GM12878 (cell line): ENCODE measurements around the gene COMT.

ENCODE experiments used
- BMI1 ChIP-seq: fragments of 450-650 bp; IDR thresholded peaks from 2 replicates; pipeline ENCODE4 v1.6.1; 2016; ENCODE audit warnings: mild to moderate bottlenecking, moderate library complexity, borderline replicate concordance
- ELK1 ChIP-seq: IDR thresholded peaks from 2 replicates; pipeline ENCODE4 v1.6.1; 2012; ENCODE audit warnings: low read depth, low read length, improper control_type of control experiment
- EZH2 ChIP-seq: IDR thresholded peaks from 2 replicates; pipeline ENCODE4 v1.6.1; 2012; ENCODE audit warnings: low read depth, mild to moderate bottlenecking, control low read depth, inconsistent platforms, low read length, borderline replicate concordance; ENCODE audit not compliant: control insufficient read depth
- NBN ChIP-seq: fragments of 450-650 bp; IDR thresholded peaks from 2 replicates; pipeline ENCODE4 v1.6.1; 2016
- SP1 ChIP-seq: IDR thresholded peaks from one replicate; pipeline ENCODE4 v1.6.1; 2011; ENCODE audit warnings: low read depth, low read length

- TF ChIP-seq BMI1 = no peak
- no peak for TF ChIP-seq NBN
- TF ChIP-seq SP1 = no peak
- no peak for TF ChIP-seq EZH2
- TF ChIP-seq ELK1 = no peak
Observed at GRCh38 chr22:19967850-19968449, 26.4 kb downstream of the COMT start.
